Neuronal stem cell (in vitro differentiated cells): ENCODE data around the gene PLAAT3.
A peak's percentile ranks its signal among the peaks of the same experiment; 100 is the strongest.

Experiments
- DNase-seq: peaks from one replicate; pipeline ENCODE4 v3.0.0-alpha.2; 2013; ENCODE audit warnings: low spot score
- H2AFZ ChIP-seq: one replicate; pipeline ENCODE4 v1.6.1; 2013; ENCODE audit warnings: mild to moderate bottlenecking, low read length, inconsistent platforms
- H2AK5ac ChIP-seq: 2 replicates; pipeline ENCODE4 v1.6.1; 2013; ENCODE audit warnings: low read depth, mild to moderate bottlenecking, inconsistent platforms, low read length, moderate library complexity, mixed read lengths
- H2BK120ac ChIP-seq: 2 replicates; pipeline ENCODE4 v1.6.1; 2013; ENCODE audit warnings: low read depth, mild to moderate bottlenecking, inconsistent platforms, low read length, moderate library complexity, mixed read lengths
- H2BK12ac ChIP-seq: one replicate; pipeline ENCODE4 v1.6.1; 2013; ENCODE audit warnings: low read length, inconsistent platforms
- H2BK15ac ChIP-seq: 2 replicates; pipeline ENCODE4 v1.6.1; 2013; ENCODE audit warnings: mild to moderate bottlenecking, low read length, inconsistent platforms, mixed read lengths
- H2BK5ac ChIP-seq: one replicate; pipeline ENCODE4 v1.6.1; 2013; ENCODE audit warnings: inconsistent platforms, mild to moderate bottlenecking, low read length, moderate library complexity
- H3K14ac ChIP-seq: one replicate; pipeline ENCODE4 v1.6.1; 2013; ENCODE audit warnings: low read length, inconsistent platforms
- H3K18ac ChIP-seq: 2 replicates; pipeline ENCODE4 v1.6.1; 2013; ENCODE audit warnings: low read length, inconsistent platforms
- H3K23ac ChIP-seq: 2 replicates; pipeline ENCODE4 v1.6.1; 2013; ENCODE audit warnings: low read depth, mild to moderate bottlenecking, mixed read lengths, low read length, inconsistent platforms; ENCODE audit not compliant: poor library complexity
- H3K27ac ChIP-seq: replicated peaks from 3 replicates; pipeline ENCODE4 v1.5.1; 2013; ENCODE audit warnings: low read length, inconsistent platforms
- H3K27me3 ChIP-seq, 3 experiments: 2 replicates each; pipeline ENCODE4 v1.6.1; 2013; ENCODE audit warnings: low read length in 3 of 3, mild to moderate bottlenecking in 2 of 3, inconsistent platforms in 1 of 3, low read depth in 1 of 3, mixed read lengths in 1 of 3, moderate library complexity in 1 of 3; ENCODE audit not compliant: control insufficient read depth in 3 of 3, insufficient read depth in 3 of 3
- H3K36me3 ChIP-seq, 2 donors: replicated peaks in 1 of 2; 2 replicates each; pipeline ENCODE4 v1.6.1; 2013; ENCODE audit warnings: low read length in 2 of 2; ENCODE audit not compliant: control insufficient read depth in 2 of 2, insufficient read depth in 2 of 2
- H3K4ac ChIP-seq: 2 replicates; pipeline ENCODE4 v1.6.1; 2013; ENCODE audit warnings: inconsistent platforms, mild to moderate bottlenecking, low read length, moderate library complexity
- H3K4me1 ChIP-seq, 2 donors: 1 replicate in 1 of 2; 2 replicates in 1 of 2; pipeline ENCODE4 v1.6.1; 2013; ENCODE audit warnings: low read length in 2 of 2, low read depth in 1 of 2; ENCODE audit not compliant: control insufficient read depth in 2 of 2, insufficient read depth in 1 of 2
- H3K4me2 ChIP-seq: one replicate; pipeline ENCODE4 v1.6.1; 2013; ENCODE audit warnings: mild to moderate bottlenecking, low read length, inconsistent platforms; ENCODE audit not compliant: insufficient read depth, poor library complexity, severe bottlenecking
- H3K4me3 ChIP-seq, 2 donors: 2 replicates each; pipeline ENCODE4 v1.5.1; 2013; ENCODE audit warnings: low read length in 2 of 2, mild to moderate bottlenecking in 2 of 2, inconsistent platforms in 1 of 2, moderate library complexity in 1 of 2
- H3K79me1 ChIP-seq: one replicate; pipeline ENCODE4 v1.6.1; 2013; ENCODE audit warnings: low read depth, mild to moderate bottlenecking, inconsistent platforms, low read length, moderate library complexity
- H3K9ac ChIP-seq: one replicate; pipeline ENCODE4 v1.6.1; 2013; ENCODE audit warnings: mild to moderate bottlenecking, low read depth, low read length, inconsistent platforms; ENCODE audit not compliant: poor library complexity
- H3K9me3 ChIP-seq, 2 donors: replicated peaks in 1 of 2; 2 replicates each; pipeline versions ENCODE3 to v1.6.1; 2013; ENCODE audit warnings: low read length in 2 of 2, mild to moderate bottlenecking in 2 of 2, inconsistent platforms in 1 of 2, low read depth in 1 of 2, mixed read lengths in 1 of 2, moderate library complexity in 1 of 2; ENCODE audit not compliant: control insufficient read depth in 2 of 2, insufficient read depth in 1 of 2
- H4K8ac ChIP-seq: one replicate; pipeline ENCODE4 v1.6.1; 2013; ENCODE audit warnings: low read depth, mild to moderate bottlenecking, inconsistent platforms, low read length, moderate library complexity
- H4K91ac ChIP-seq: one replicate; pipeline ENCODE4 v1.6.1; 2013; ENCODE audit warnings: low read length, low read depth, mild to moderate bottlenecking, inconsistent platforms; ENCODE audit not compliant: poor library complexity
- WGBS, 2 donors: extraction: QIAGEN DNeasy Blood & Tissue Kit; methylation state at CpG; one replicate each; pipeline ENCODE4 v1.1.7; 2013; ENCODE audit warnings: missing lambda C conversion rate in 2 of 2, mixed read lengths in 1 of 2; ENCODE audit not compliant: insufficient read length in 2 of 2, insufficient replicate concordance in 1 of 2; ENCODE audit errors: extremely low coverage in 2 of 2; 5-methylcytosine and 5-hydroxymethylcytosine counted together

Gene PLAAT3

GRCh38 chr11:63549411-63549810 lies 64.8 kb downstream of the PLAAT3 start:
- Histone ChIP-seq H3K36me3 (no peaks in the 10 kb centered on the region), H3K4me1 (peaks cover 0 to 2% of the 10 kb centered on the region in 2 donors), H3K27ac (no peak overlapping the region), H3K79me1 (no peaks in the 10 kb centered on the region), H2BK5ac (no peak overlapping the region), H4K91ac (no peak overlapping the region), H4K8ac (no peak overlapping the region), H3K27me3 (peaks cover 0 to 5% (median 0%) of the 10 kb centered on the region in 3 experiments), H3K23ac (no peak overlapping the region), H2BK15ac (no peak overlapping the region), H3K4me2 (no peak overlapping the region), H2AK5ac (no peak overlapping the region), H3K4me3 (no peak overlapping the region), H3K4ac (no peak overlapping the region), H3K9ac (no peak overlapping the region), H3K14ac (no peak overlapping the region), H2AFZ (no peak overlapping the region), H2BK12ac (no peak overlapping the region), H2BK120ac (no peak overlapping the region), H3K9me3 (no peaks in the 10 kb centered on the region), H3K18ac (no peak overlapping the region)
- WGBS, 2 donors, result no CpG with 5 or more reads among the region's 4 CpGs
- no peak for DNase-seq

DNA sequence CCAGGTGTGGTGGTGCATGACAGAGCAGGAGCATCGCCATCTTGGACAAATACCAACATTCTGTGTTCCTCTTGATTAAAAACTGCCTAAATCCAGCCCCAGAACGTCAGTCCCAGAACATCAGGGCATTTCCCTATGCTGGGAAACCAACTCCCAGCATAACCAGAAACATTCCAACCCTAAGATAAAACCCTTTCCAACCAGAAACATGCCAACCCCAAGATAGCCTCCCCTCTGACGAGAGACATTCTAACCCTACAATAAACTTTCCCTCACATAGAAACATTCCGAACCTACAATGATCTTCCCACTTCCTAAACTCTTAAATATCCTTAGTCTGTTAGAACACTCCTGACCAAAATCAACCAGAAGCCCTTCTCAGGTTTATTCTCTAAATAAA lies 66.1 kb downstream of the PLAAT3 start:
- Histone ChIP-seq H3K14ac (no peak overlapping the region), H3K4me1 (peaks cover 0 to 2% of the 10 kb centered on the region in 2 donors), H3K27ac (no peak overlapping the region), H2AK5ac (no peak overlapping the region), H2BK5ac (no peak overlapping the region), H2BK120ac (no peak overlapping the region), H3K4me3 (no peak overlapping the region), H4K8ac (no peak overlapping the region), H4K91ac (no peak overlapping the region), H3K9ac (no peak overlapping the region), H2BK15ac (no peak overlapping the region), H3K18ac (no peak overlapping the region), H3K79me1 (no peaks in the 10 kb centered on the region), H3K9me3 (no peaks in the 10 kb centered on the region), H2AFZ (no peak overlapping the region), H3K4me2 (no peak overlapping the region), H3K36me3 (no peaks in the 10 kb centered on the region), H2BK12ac (no peak overlapping the region), H3K27me3 (peaks cover 0 to 5% (median 0%) of the 10 kb centered on the region in 3 experiments), H3K4ac (no peak overlapping the region), H3K23ac (no peak overlapping the region)
- DNase-seq, result no peak
- no CpG with 5 or more reads among the region's 4 CpGs for WGBS, 2 donors

DNA sequence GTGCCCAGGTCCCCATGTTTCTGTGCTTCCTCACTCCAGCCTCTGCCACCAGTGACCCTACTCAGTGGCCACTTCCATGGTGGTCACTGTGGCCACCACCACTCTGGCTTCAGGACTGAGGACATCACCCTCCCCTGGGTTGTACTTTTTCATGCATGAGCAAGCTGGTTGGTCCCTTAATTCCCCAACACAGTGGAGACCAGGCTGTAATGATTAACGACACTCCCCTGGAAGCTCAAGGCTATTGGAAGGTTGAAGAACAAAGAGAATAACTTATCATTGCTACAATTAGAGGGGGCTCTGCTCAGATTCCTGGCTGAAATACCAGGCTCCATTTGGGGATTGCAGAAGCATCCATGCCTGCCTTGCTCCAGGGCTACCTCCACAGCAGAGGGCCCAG lies 67.2 kb downstream of the PLAAT3 start:
- Histone ChIP-seq H3K4me1 (peaks cover 0 to 2% of the 10 kb centered on the region in 2 donors), H3K4ac (no peak overlapping the region), H3K18ac (no peak overlapping the region), H3K4me2 (no peak overlapping the region), H2AK5ac (no peak overlapping the region), H2BK12ac (no peak overlapping the region), H3K27ac (no peak overlapping the region), H4K91ac (no peak overlapping the region), H2BK15ac (no peak overlapping the region), H3K23ac (no peak overlapping the region), H4K8ac (no peak overlapping the region), H2AFZ (no peak overlapping the region), H2BK5ac (no peak overlapping the region), H3K9me3 (no peaks in the 10 kb centered on the region), H2BK120ac (no peak overlapping the region), H3K14ac (peak overlapping the region; percentile 27), H3K79me1 (no peaks in the 10 kb centered on the region), H3K36me3 (no peaks in the 10 kb centered on the region), H3K9ac (no peak overlapping the region), H3K27me3 (peaks cover 0 to 5% (median 0%) of the 10 kb centered on the region in 3 experiments), H3K4me3 (no peak overlapping the region)
- no CpG with 5 or more reads among the region's 1 CpG for WGBS, 2 donors
- no peak for DNase-seq

DNA sequence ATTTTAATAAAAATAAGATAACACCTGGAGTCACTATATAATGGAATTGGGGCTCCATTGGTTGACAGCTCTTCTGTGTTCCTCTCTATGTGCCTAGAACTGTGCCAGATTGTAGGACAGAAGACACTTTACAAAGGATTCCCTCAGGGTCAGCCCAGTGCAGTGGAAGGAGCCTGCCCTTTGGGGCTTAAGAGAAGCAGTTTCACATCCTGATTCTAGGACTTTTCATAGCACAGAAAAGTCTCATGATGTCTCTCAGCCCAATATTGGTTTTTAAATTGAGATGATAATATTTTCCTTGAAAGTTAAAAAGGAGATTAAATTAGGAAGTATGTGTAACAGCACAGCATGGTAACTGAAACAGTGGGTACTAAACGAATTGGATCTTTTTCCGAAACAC lies 70.5 kb downstream of the PLAAT3 start:
- Histone ChIP-seq H2BK15ac (no peak overlapping the region), H3K9me3 (no peaks in the 10 kb centered on the region), H2BK12ac (no peak overlapping the region), H2BK120ac (no peak overlapping the region), H3K79me1 (no peaks in the 10 kb centered on the region), H4K8ac (no peak overlapping the region), H2BK5ac (no peak overlapping the region), H3K18ac (no peak overlapping the region), H2AFZ (no peak overlapping the region), H3K23ac (no peak overlapping the region), H3K4me3 (no peak overlapping the region), H4K91ac (no peak overlapping the region), H3K14ac (no peak overlapping the region), H3K27me3 (peaks cover 0 to 5% (median 0%) of the 10 kb centered on the region in 3 experiments), H3K4me2 (no peak overlapping the region), H2AK5ac (no peak overlapping the region), H3K27ac (no peak overlapping the region), H3K36me3 (no peaks in the 10 kb centered on the region), H3K4me1 (no peaks in the 10 kb centered on the region), H3K9ac (no peak overlapping the region), H3K4ac (no peak overlapping the region)
- no CpG with 5 or more reads among the region's 2 CpGs for WGBS, 2 donors
- DNase-seq, result no peak
